HUES48 (cell line): ENCODE results near the gene VCPKMT.

Source experiments
- H3K27ac ChIP-seq: one replicate; pipeline ENCODE4 v1.7.0; 2013; ENCODE audit warnings: low read depth, low read length, inconsistent platforms
- H3K27me3 ChIP-seq: 2 replicates; pipeline ENCODE4 v1.6.1; 2013; ENCODE audit warnings: mild to moderate bottlenecking, low read length; ENCODE audit not compliant: control insufficient read depth, insufficient read depth
- H3K36me3 ChIP-seq: 2 replicates; pipeline ENCODE4 v1.6.1; 2013; ENCODE audit warnings: low read length; ENCODE audit not compliant: control insufficient read depth, insufficient read depth
- H3K4me1 ChIP-seq: 2 replicates; pipeline ENCODE4 v1.6.1; 2013; ENCODE audit warnings: mild to moderate bottlenecking, low read length; ENCODE audit not compliant: control insufficient read depth, insufficient read depth
- H3K4me3 ChIP-seq: 2 replicates; pipeline ENCODE4 v1.5.1; 2013; ENCODE audit warnings: mild to moderate bottlenecking, low read depth, low read length
- H3K9ac ChIP-seq: 2 replicates; pipeline ENCODE4 v1.6.1; 2013; ENCODE audit warnings: mild to moderate bottlenecking, low read depth, low read length, moderate library complexity
- H3K9me3 ChIP-seq: 2 replicates; pipeline ENCODE4 v1.6.1; 2013; ENCODE audit warnings: low read length; ENCODE audit not compliant: control insufficient read depth, insufficient read depth

The VCPKMT gene

DNA sequence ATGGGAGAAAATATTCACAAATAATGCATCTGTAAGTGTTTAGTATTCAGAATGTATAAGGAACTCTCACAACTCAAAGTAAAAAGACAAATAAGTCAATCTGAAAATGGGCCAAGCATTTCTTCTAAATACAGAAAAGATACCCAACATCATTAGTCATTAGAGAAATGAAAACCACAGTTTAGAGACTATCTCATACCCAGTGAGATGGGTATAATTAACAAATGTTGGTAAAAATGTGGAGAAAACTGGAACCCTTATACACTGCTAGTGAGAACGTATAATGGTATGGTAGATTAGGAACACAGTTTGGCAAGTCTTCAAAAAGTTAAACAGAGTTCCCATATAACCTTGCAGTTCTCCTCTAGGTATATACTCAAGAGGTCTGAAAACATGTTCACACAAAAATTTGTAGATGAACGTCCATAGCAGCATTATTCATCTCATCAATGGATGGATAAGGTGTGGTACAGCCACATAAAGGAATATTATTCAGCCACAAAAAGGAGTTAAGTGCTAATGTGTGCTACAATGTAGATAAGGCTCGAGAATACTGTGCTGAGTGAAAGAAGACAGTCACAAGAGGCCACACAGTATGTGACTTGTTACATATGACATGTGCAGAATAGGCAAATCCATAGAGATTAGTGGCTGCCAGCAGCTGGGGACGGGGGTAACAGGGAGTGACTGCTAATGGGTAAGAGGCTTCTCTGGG lies 5.9 kb downstream of the VCPKMT start:
- H3K9ac ChIP-seq: no peak overlapping the region
- H3K27ac ChIP-seq: no peak overlapping the region
- peaks cover 71% of the 10 kb centered on the region for H3K36me3 ChIP-seq
- no peaks in the 10 kb centered on the region for H3K9me3 ChIP-seq
- no peak overlapping the region for H3K4me3 ChIP-seq
- H3K27me3 ChIP-seq: no peaks in the 10 kb centered on the region
- H3K4me1 ChIP-seq: peaks cover 17% of the 10 kb centered on the region

DNA sequence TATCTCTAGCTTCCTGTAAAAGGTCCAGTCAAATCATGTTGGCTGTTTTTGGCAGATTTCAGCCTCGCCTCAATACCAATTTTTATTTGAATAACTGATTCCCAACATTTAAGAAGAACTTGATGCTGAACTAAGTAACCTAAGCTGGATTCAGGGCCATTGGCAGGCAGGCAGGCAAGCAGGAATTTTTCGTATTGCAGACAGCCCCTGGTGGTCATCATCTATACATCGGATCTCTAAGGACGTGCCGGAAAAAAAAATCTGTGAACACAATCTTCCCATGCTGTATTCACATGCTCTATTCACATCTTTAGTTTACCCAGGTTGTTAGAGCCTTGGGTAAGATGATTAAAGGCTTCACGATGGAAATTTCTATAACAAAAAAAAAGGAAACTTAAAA lies 7.0 kb downstream of the VCPKMT start:
- Histone ChIP-seq H3K27ac (no peak overlapping the region), H3K27me3 (no peaks in the 10 kb centered on the region), H3K36me3 (peaks cover 61% of the 10 kb centered on the region), H3K4me3 (no peak overlapping the region), H3K4me1 (peaks cover 17% of the 10 kb centered on the region), H3K9ac (no peak overlapping the region), H3K9me3 (no peaks in the 10 kb centered on the region)

DNA sequence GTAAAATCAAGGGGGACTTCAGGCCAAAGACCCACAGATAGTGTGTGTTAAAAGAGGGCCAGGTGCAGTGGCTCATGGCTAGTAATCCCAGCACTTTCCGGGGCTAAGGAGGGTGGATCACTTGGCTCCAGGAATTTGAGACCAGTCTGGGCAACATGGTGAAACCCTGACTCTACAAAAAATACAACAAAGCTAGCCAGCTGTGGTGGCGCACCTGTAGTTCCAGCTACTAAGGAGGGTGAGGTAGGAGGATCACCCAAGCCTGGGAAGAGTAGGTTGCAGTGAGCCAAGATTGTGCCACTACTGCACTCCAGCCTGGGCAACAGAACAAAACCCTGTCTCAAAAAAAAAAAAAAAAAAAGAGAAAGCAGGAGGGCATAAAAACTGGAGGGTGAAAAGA lies 8.5 kb downstream of the VCPKMT start:
- 0 out of 2 replicates have a peak overlapping the region, but pooled peaks have one; percentile 15 for H3K4me3 ChIP-seq
- H3K36me3 ChIP-seq: peaks cover 47% of the 10 kb centered on the region
- H3K27me3 ChIP-seq: no peaks in the 10 kb centered on the region
- peaks cover 17% of the 10 kb centered on the region for H3K4me1 ChIP-seq
- H3K9me3 ChIP-seq: no peaks in the 10 kb centered on the region
- H3K27ac ChIP-seq: no peak overlapping the region
- no peak overlapping the region for H3K9ac ChIP-seq

DNA sequence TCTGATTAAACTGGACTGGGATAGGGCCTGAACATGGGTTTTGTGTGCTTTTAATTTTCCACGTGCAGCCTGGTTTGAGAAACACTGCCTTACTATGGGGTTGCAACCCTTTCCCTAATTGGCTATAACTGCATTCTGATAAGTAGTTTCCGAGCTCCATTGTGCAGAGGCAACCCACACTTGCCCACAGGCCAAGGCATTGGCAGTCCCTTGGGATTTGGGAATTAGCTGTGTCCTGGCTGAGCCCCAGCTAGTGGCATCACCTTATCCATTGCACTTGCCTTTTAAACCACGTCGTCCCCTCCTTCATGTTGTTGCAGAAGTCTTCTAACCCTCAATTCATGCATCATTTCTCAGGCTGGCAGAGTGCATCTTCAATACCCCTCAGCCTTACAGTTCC lies 10.2 kb downstream of the VCPKMT start:
- H3K36me3 ChIP-seq: peaks cover 32% of the 10 kb centered on the region
- H3K27ac ChIP-seq: no peak overlapping the region
- no peaks in the 10 kb centered on the region for H3K9me3 ChIP-seq
- no peak overlapping the region for H3K4me3 ChIP-seq
- H3K4me1 ChIP-seq: peaks cover 17% of the 10 kb centered on the region
- no peaks in the 10 kb centered on the region for H3K27me3 ChIP-seq
- no peak overlapping the region for H3K9ac ChIP-seq

DNA sequence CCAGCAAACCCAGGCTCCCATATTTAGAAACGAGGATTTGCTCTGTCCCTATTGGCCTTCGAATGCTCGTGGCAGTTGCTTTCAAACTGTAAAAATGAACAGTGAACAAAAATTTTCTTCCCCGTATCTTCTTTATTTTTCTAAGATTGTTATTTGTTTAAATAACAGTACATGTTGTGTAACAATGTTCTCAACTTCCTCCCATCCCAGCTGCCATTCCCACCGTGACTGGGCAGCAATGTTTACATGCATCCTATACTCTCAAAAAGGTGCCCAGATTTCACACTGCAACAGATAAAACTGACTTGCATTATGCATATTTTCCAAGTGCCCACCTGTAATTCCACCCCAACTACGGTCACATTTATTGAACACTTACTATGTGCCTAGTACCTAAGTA lies 12.8 kb downstream of the VCPKMT start:
- peaks cover 14% of the 10 kb centered on the region for H3K4me1 ChIP-seq
- H3K27ac ChIP-seq: no peak overlapping the region
- no peak overlapping the region for H3K4me3 ChIP-seq
- H3K27me3 ChIP-seq: no peaks in the 10 kb centered on the region
- H3K9me3 ChIP-seq: no peaks in the 10 kb centered on the region
- H3K36me3 ChIP-seq: peaks cover 6% of the 10 kb centered on the region
- H3K9ac ChIP-seq: no peak overlapping the region

DNA sequence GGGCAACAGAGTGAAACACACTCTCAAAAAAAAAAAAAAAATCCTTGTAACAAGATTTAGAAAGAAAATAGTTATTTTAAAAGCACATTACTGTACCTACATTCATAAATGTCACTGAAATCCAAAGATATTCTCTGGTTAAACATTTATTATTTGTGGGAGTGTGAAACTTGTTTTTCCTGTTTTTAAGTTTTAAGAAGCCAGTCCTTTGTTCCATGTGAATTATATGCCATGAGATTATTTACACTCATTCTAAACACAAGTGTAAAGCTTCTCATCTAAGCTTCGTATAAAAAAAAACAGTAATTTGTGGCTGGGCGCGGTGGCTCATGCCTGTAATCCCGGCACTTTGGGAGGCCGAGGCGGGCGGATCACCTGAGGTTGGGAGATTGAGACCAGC lies 15.0 kb downstream of the VCPKMT start:
- H3K4me3 ChIP-seq: no peak overlapping the region
- H3K27me3 ChIP-seq: no peaks in the 10 kb centered on the region
- H3K4me1 ChIP-seq: peaks cover 3% of the 10 kb centered on the region; the same call in 1 of the 2 replicates
- no peaks in the 10 kb centered on the region for H3K36me3 ChIP-seq
- no peak overlapping the region for H3K27ac ChIP-seq
- no peak overlapping the region for H3K9ac ChIP-seq
- H3K9me3 ChIP-seq: no peaks in the 10 kb centered on the region

DNA sequence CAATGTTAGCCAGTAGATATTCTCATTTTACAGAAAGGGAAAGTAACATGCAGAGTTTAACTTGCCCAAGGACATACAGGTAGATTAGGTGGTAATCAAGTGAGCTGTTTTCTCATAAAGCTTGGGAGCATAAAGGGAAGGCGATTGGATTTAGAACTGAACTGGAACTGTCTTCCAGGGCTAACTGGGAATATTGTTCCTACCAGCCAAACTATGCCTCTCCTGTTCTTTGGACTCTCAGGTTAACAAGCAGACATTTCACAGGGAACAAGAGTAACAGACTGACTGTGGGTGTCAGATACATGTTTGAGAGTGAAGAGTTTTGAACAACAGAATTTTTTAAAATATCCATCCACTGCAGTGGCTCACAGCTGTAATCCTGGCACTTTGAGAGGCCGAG lies 15.6 kb downstream of the VCPKMT start:
- Histone ChIP-seq H3K4me3 (no peak overlapping the region), H3K36me3 (no peaks in the 10 kb centered on the region), H3K27me3 (no peaks in the 10 kb centered on the region), H3K27ac (no peak overlapping the region), H3K9me3 (no peaks in the 10 kb centered on the region), H3K4me1 (peaks cover 3% of the 10 kb centered on the region; the same call in 1 of the 2 replicates), H3K9ac (no peak overlapping the region)

DNA sequence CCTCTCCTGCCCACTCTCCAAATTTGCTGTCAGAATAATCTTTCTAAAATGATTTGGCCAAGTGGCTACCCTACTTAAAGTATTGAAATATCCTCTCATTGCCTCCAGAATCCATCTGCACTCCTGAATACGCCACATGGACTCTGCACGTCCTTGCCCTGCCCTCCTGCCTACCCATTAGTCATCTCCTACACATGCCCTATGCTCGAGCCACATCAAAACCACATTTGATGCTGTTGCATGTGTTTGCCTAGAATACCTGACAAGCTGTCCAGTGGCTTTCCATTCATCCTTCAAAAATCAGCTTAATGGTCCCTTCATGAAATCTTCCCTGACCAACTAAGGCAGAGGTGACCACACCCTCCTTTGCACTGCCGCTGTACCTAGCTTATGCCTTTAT lies 17.0 kb downstream of the VCPKMT start:
- Histone ChIP-seq H3K36me3 (no peaks in the 10 kb centered on the region), H3K27me3 (no peaks in the 10 kb centered on the region), H3K4me1 (no peaks in the 10 kb centered on the region), H3K9me3 (no peaks in the 10 kb centered on the region), H3K4me3 (no peak overlapping the region), H3K9ac (no peak overlapping the region), H3K27ac (no peak overlapping the region)

DNA sequence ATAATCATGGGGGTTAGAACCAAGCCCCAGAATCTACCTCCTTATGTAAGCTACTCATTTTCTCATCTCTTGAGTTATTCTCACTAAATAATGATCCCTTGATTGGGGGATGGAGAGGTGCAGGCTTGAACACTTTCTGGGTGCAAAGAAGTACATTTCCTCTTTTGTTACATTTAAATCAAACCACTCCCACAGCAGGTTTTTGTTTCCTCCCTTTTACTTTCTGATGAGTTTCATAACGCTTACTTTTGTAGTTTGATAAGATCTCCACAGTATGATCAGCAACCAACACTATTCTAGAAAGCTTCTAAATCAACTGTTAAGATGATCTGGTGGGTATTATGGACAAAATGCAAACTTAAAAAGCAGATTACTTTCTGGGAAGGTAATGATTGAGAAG lies 20.5 kb downstream of the VCPKMT start:
- Histone ChIP-seq H3K27me3 (no peaks in the 10 kb centered on the region), H3K36me3 (no peaks in the 10 kb centered on the region), H3K27ac (no peak overlapping the region), H3K4me3 (no peak overlapping the region), H3K4me1 (0 out of 2 replicates have a peak, but pooled peaks cover 6% of the 10 kb centered on the region), H3K9ac (no peak overlapping the region), H3K9me3 (no peaks in the 10 kb centered on the region)

DNA sequence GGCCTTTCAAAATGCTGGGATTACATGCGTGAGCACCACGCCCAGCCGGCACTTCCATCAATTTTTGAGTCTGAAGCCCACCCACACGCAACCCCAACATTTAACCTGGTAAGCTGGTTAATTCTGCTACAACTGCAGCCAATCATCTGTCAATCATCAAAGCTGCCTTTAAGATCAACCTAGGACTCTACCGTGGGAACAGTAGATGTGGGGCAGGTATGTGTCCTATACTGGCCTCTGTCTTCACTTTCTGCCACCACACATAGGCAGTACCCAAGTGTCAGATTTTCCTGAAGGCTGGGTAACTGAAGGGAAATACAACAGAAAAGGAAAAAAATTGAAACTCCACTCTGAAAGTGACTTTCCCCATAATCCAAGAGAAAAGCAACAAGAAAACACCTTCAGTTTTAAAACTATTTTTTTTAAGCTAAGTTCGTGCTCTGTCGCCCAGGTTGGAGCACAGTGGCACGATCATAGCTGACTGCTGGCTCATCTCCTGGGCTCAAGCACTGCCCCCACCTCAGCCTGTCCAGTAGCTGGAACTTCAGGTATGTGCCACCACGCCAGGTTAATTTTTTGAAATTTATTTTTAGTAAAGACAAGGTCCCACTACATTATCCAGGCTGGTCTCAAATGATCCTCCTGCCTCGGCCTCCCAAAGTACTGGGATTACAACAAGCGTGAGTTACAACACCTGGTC lies 22.2 kb downstream of the VCPKMT start:
- H3K9ac ChIP-seq: no peak overlapping the region
- H3K36me3 ChIP-seq: no peaks in the 10 kb centered on the region
- H3K4me1 ChIP-seq: 0 out of 2 replicates have a peak, but pooled peaks cover 6% of the 10 kb centered on the region
- no peak overlapping the region for H3K27ac ChIP-seq
- no peak overlapping the region for H3K4me3 ChIP-seq
- no peaks in the 10 kb centered on the region for H3K9me3 ChIP-seq
- H3K27me3 ChIP-seq: no peaks in the 10 kb centered on the region

DNA sequence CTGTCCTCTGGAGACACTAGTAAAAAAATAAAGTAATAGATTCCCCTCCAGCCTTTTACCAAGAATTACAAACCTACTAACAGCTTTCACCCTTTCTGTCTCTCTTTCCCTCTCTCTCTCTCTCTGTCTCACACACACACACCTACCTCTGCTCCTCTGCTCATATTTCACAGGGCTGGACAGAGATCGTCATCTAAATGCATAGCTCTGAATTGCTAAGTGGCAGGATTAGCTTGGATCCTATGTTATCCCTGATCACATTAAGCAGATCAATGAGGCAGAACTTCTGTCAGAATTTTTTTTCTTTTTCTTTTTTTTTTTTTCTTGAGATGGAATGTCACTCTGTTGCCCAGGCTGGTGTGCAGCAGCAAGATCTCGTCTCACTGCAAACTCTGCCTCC lies 22.9 kb downstream of the VCPKMT start:
- Histone ChIP-seq H3K9me3 (no peaks in the 10 kb centered on the region), H3K27ac (no peak overlapping the region), H3K36me3 (no peaks in the 10 kb centered on the region), H3K9ac (no peak overlapping the region), H3K4me3 (no peak overlapping the region), H3K27me3 (no peaks in the 10 kb centered on the region), H3K4me1 (0 out of 2 replicates have a peak, but pooled peaks cover 6% of the 10 kb centered on the region)
